Heart left ventricle (tissue), 16 donors: Measurements from ENCODE around the gene PACRG. TPM values are rescaled to one million over a fixed set of nuclear protein-coding genes. Genes with fewer than 3 reads are reported as not detected.
A peak's percentile ranks its signal among the peaks of the same experiment; 100 is the strongest.

ENCODE experiments used
- ATAC-seq, 4 donors: fragments of 200-7000 bp; cut with Tn5 transposase; one replicate each; pipeline ENCODE4 v1.9.1; 2020 to 2022; ENCODE audit warnings: moderate library complexity in 4 of 4, mild to moderate bottlenecking in 3 of 4, moderate number of reproducible peaks in 1 of 4
- DNase-seq, 5 donors: peaks; one replicate each; pipeline ENCODE4 v3.0.0-alpha.2; 2020
- H3K27ac ChIP-seq, 12 donors: fragments of 200-600 bp; sonication (generic) in 4 of 12; one replicate each; pipeline versions ENCODE4 v1.5.0 to v1.8.0; 2016 to 2022; ENCODE audit warnings: mild to moderate bottlenecking in 2 of 12
- H3K27me3 ChIP-seq, 9 donors: fragments of 200-600 bp; sonication (generic) in 2 of 9; one replicate each; pipeline versions ENCODE4 v1.5.1 to v1.8.0; 2016 to 2022; ENCODE audit warnings: mild to moderate bottlenecking in 3 of 9
- H3K36me3 ChIP-seq, 9 donors: fragments of 200-600 bp; sonication (generic) in 2 of 9; one replicate each; pipeline versions ENCODE4 v1.5.0 to v1.8.0; 2018 to 2022; ENCODE audit warnings: mild to moderate bottlenecking in 2 of 9
- H3K4me1 ChIP-seq, 12 donors: fragments of 200-600 bp; sonication (generic) in 4 of 12; one replicate each; pipeline versions ENCODE4 v1.5.0 to v1.8.0; 2016 to 2022; ENCODE audit warnings: mild to moderate bottlenecking in 3 of 12
- H3K4me3 ChIP-seq, 12 donors: fragments of 200-600 bp; sonication (generic) in 4 of 12; one replicate each; pipeline versions ENCODE4 v1.5.0 to v1.8.0; 2017 to 2022; ENCODE audit warnings: mild to moderate bottlenecking in 9 of 12, moderate library complexity in 4 of 12
- H3K9me3 ChIP-seq, 12 donors: fragments of 200-600 bp; sonication (generic) in 4 of 12; one replicate each; pipeline versions ENCODE4 v1.5.0 to v1.8.0; 2016 to 2022; ENCODE audit warnings: mild to moderate bottlenecking in 1 of 12
- CTCF ChIP-seq, 12 donors: fragments of 200-600 bp; sonication (generic) in 4 of 12; IDR thresholded peaks; one replicate each; pipeline versions ENCODE4 v1.5.0 to v1.8.0; 2018 to 2022; ENCODE audit warnings: antibody characterized with exemption in 12 of 12, mild to moderate bottlenecking in 5 of 12
- POLR2A ChIP-seq, 2 donors: fragments of 450-650 bp; IDR thresholded peaks; one replicate each; pipeline ENCODE4 v1.6.1; 2017; ENCODE audit warnings: antibody characterized with exemption in 2 of 2, mild to moderate bottlenecking in 2 of 2, moderate library complexity in 2 of 2
- WGBS, 4 donors: extraction: QIAGEN DNeasy Blood & Tissue Kit in 2 of 4; methylation state at CpG; one replicate each; pipeline versions ENCODE4 v1.1.5 to v1.1.7; 2013 to 2018; 5-methylcytosine and 5-hydroxymethylcytosine counted together
- intact Hi-C, 10 donors: fragments of 100-400 bp; cut with DNase I; formaldehyde crosslinking; loops; one replicate each; pipeline versions ENCODE4 v1.11.1 to v1.14.2; 2022
- polyA plus RNA-seq, 2 donors: library from polyadenylated mRNA; stranded (reverse); fragments of 200-250 nt; gene quantifications; one replicate each; pipeline ENCODE4 v1.2.3, GENCODE V29; 2013
- total RNA-seq, 9 donors: library from RNA; depleted of rRNA in 2 of 9; stranded (reverse); fragments of >200 nt in 2 of 9; fragmentation: NEBNext Ultra II Directional in 3 of 9; extraction: Animal tissue kit (Norgen Biotek cat#: 25700) in 3 of 9; gene quantifications; one replicate each; pipeline versions ENCODE4 v1.1.0 to v1.2.4, GENCODE V29; 2016 to 2023
- donor health status: ischemic (EF 13 %, LVEDD 7.1; RV severe dilation, severe dysfunction).
- donor health status: healthy with polysubstance abuse.
- donor health status: DM: no; HTN: yes; CAD: no.
- donor health status: DM: no; HTN: no; CAD: no.
- donor health status: ischemic (EF 25% LVEDD 6.9; RV normal size, moderate dysfunction).
- donor health status: ischemic (EF 25% LVEDD 5.7; RV mildly dilated, moderate dysfunction).
- donor health status: healthy.
- donor health status: DM: yes; HTN: yes; CAD: no.
- donor health status: ischemic (EF 35%, LVEDD 5.7; RV mildly dilated, moderate dysfunction).
- donor health status: nonischemic (EF 11% LVEDD 7.7; RV severe dilation, severe dysfunction).
- donor health status: DM: yes; HTN: yes; CAD: no.
- donor health status: PGD.
- donor health status: ischemic (EF 29% LVEDD 5.4; RV normal size, mild dysfunction).
- donor health status: nonischemic (EF 23%, LVEDD 6.1; RV moderate dilation, normal function).

The PACRG gene
- total and polyA plus RNA-seq, 11 donors, result 2.0 to 83.3 (median 11.8) TPM

GRCh38 chr6:163356324-163356723 lies 628.5 kb downstream of the PACRG start:
- Histone ChIP-seq H3K27ac (peak overlapping the region; percentile 54 to 97 (median 78)), H3K36me3 (no peaks in the 10 kb centered on the region), H3K4me1 (peaks cover 3 to 52% (median 25%) of the 10 kb centered on the region in 12 donors), H3K4me3 (peak overlapping the region in 3 of 12 donors; percentile 27 to 36 (median 31)), H3K9me3 (no peaks in the 10 kb centered on the region), H3K27me3 (no peaks in the 10 kb centered on the region)
- peak; percentile 19 to 80 (median 70) for ATAC-seq
- TF ChIP-seq CTCF (IDR thresholded peaks at IDR 0.05) (no peak), POLR2A (IDR thresholded peaks at IDR 0.05) (no peak)
- peak; percentile 58 to 84 (median 77) for DNase-seq
- intact Hi-C loops, result loop anchor here in 3 of 10 donors (5.0 to 10.0 kb wide), 2 partner anchors 36 to 48 kb away; no protein-coding TSS in a partner anchor
- 29 to 39% (median 32%) methylated on average over 11 to 13 of the region's 13 CpGs for WGBS, 4 donors

- H3K27ac ChIP-seq, result peak overlapping the region in 4 of 12 donors; percentile 53 to 86 (median 72)
- ATAC-seq, result no peak
These were observed 629.0 kb downstream of the PACRG start for GRCh38 chr6:163356743-163357142.

DNA sequence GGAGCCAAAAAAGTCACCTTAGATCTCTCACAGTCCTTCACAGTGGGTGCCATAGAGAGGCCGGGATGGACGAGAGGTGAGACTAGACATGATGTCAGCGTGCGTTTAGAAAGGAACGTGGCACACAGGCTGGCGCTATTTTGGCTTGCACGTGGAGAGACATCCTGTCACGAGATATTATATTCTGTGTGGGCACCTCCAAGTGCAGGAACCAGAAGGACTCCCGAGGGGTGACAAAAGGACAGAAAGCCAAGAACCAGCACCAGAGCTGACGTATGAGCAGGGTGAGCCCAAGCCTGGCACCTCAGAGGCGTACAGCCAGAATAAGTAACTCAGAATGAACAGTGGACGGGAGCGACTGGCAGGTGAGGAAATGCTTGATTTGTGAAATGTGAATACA lies 636.9 kb downstream of the PACRG start:
- intact Hi-C loops, result loop anchor here in 1 of 10 donors (5.0 kb wide), 1 partner anchor 38 kb away; no protein-coding TSS in a partner anchor
- peak in 2 of 4 donors; percentile 20 to 57 for ATAC-seq
- Histone ChIP-seq H3K9me3 (no peaks in the 10 kb centered on the region), H3K4me3 (no peak overlapping the region), H3K4me1 (peaks cover 0 to 14% (median 0%) of the 10 kb centered on the region in 12 donors), H3K27ac (no peak overlapping the region), H3K36me3 (no peaks in the 10 kb centered on the region), H3K27me3 (no peaks in the 10 kb centered on the region)
- WGBS, 4 donors, result 86 to 94% (median 92%) methylated on average over 13 of the region's 13 CpGs
- no peak for TF ChIP-seq CTCF (IDR thresholded peaks at IDR 0.05)
- no peak for DNase-seq

More at GRCh38 chr6:163356743-163357142, 629.0 kb downstream of the PACRG start:
- TF ChIP-seq CTCF (IDR thresholded peaks at IDR 0.05) (no peak), POLR2A (IDR thresholded peaks at IDR 0.05) (no peak)
- H3K27me3 ChIP-seq, result no peaks in the 10 kb centered on the region
- H3K4me1 ChIP-seq, result peaks cover 3 to 51% (median 25%) of the 10 kb centered on the region in 12 donors
- H3K9me3 ChIP-seq, result no peaks in the 10 kb centered on the region
- no peak for DNase-seq
- intact Hi-C loops, result loop anchor here in 3 of 10 donors (5.0 to 10.0 kb wide), 2 partner anchors 36 to 48 kb away; no protein-coding TSS in a partner anchor
- H3K4me3 ChIP-seq, result no peak overlapping the region
- WGBS, 4 donors, result 95 to 98% (median 96%) methylated on average over 6 of the region's 6 CpGs
- H3K36me3 ChIP-seq, result no peaks in the 10 kb centered on the region

Other genes with a start within 250 kb of the PACRG start
- gene PRKN, start 208 bp upstream of the PACRG start, total RNA-seq, result 10 to 100 TPM; 19.1 to 32.5 (median 22.5) TPM
- gene PRKN, start 208 bp upstream of the PACRG start, polyA plus RNA-seq, result 1 to 10 TPM; 3.4 to 6.7 TPM